ENCODE measurements around the gene UNC119B. TPM values are rescaled to one million over a fixed set of nuclear protein-coding genes. Genes with fewer than 3 reads are reported as not detected.

UNC119B gene
- total RNA-seq, 6 experiments from 2014 or later, result 32.9 to 39.5 (median 34.4) TPM

- TF ChIP-seq CTCF (IDR thresholded peaks at IDR 0.05), result no peak
- Mint-ChIP-seq H3K4me3 (no peak overlapping the region), H3K36me3 (ENCODE audit: low read depth) (no peaks in the 10 kb centered on the region), H3K4me1 (ENCODE audit: low read depth) (no peaks in the 10 kb centered on the region), H3K9me3 (no peaks in the 10 kb centered on the region), H3K27ac (no peak overlapping the region), H3K27me3 (ENCODE audit: insufficient read depth) (peaks cover 1% of the 10 kb centered on the region; the same call in 1 of the 2 replicates)
- DNase-seq, result no peak
Observed at GRCh38 chr12:120738252-120739030, 28.2 kb downstream of the UNC119B start.

GRCh38 chr12:120739031-120739762 lies 28.9 kb downstream of the UNC119B start:
- no peak overlapping the region for H3K27ac Mint-ChIP-seq
- no peaks in the 10 kb centered on the region for H3K9me3 Mint-ChIP-seq
- TF ChIP-seq CTCF (IDR thresholded peaks at IDR 0.05), result no peak
- no peaks in the 10 kb centered on the region for H3K4me1 Mint-ChIP-seq (ENCODE audit: low read depth)
- H3K27me3 Mint-ChIP-seq (ENCODE audit: insufficient read depth), result peaks cover 1% of the 10 kb centered on the region; the same call in 1 of the 2 replicates
- no peaks in the 10 kb centered on the region for H3K36me3 Mint-ChIP-seq (ENCODE audit: low read depth)
- no peak for DNase-seq
- no peak overlapping the region for H3K4me3 Mint-ChIP-seq

- no peak for DNase-seq
- no peak for TF ChIP-seq CTCF (IDR thresholded peaks at IDR 0.05)
- Mint-ChIP-seq H3K4me3 (no peak overlapping the region), H3K27me3 (ENCODE audit: insufficient read depth) (peaks cover 1% of the 10 kb centered on the region; the same call in 1 of the 2 replicates), H3K27ac (no peak overlapping the region), H3K9me3 (no peaks in the 10 kb centered on the region), H3K36me3 (ENCODE audit: low read depth) (no peaks in the 10 kb centered on the region), H3K4me1 (ENCODE audit: low read depth) (no peaks in the 10 kb centered on the region)
Observed at GRCh38 chr12:120739821-120740613, 29.8 kb downstream of the UNC119B start.

- no peak for TF ChIP-seq CTCF (IDR thresholded peaks at IDR 0.05)
- no peak for DNase-seq
- no peaks in the 10 kb centered on the region for H3K9me3 Mint-ChIP-seq
Observed at GRCh38 chr12:120740871-120741270, 30.6 kb downstream of the UNC119B start.

More at GRCh38 chr12:120740871-120741270, 30.6 kb downstream of the UNC119B start:
- Mint-ChIP-seq H3K4me1 (ENCODE audit: low read depth) (no peaks in the 10 kb centered on the region), H3K27me3 (ENCODE audit: insufficient read depth) (peaks cover 1% of the 10 kb centered on the region; the same call in 1 of the 2 replicates), H3K36me3 (ENCODE audit: low read depth) (no peaks in the 10 kb centered on the region), H3K4me3 (no peak overlapping the region), H3K27ac (no peak overlapping the region)
